ENCODE measurements around the gene BEND7.

GRCh38 chr10:13404791-13405190, 124.0 kb downstream of the BEND7 start:
- TF ChIP-seq POLR2A (IDR thresholded peaks at IDR 0.05; ENCODE audit: insufficient read depth in 1 of 2, low read depth in 2 of 2, low read length in 2 of 2): no peak
- TF ChIP-seq ZNF598 (CRISPR knock-in tag; IDR thresholded peaks at IDR 0.05; ENCODE audit: borderline replicate concordance): no peak
- TF ChIP-seq ATF5 (CRISPR knock-in tag; IDR thresholded peaks at IDR 0.05; ENCODE audit: low read depth): no peak
- TF ChIP-seq HOXA5 (CRISPR knock-in tag; IDR thresholded peaks at IDR 0.05): no peak
- no peak for TF ChIP-seq SMAD9 (CRISPR knock-in tag; IDR thresholded peaks at IDR 0.05)
- no peak for TF ChIP-seq CREM (IDR thresholded peaks at IDR 0.05)
- TF ChIP-seq CREM (CRISPR knock-in tag; IDR thresholded peaks at IDR 0.05): no peak

All from HepG2 (cell line).